ENCODE measurements around the gene TMEM132D.

GRCh38 chr12:129372348-129372747 is 531.5 kb downstream of the TMEM132D start:
- TF ChIP-seq CTCF (IDR thresholded peaks at IDR 0.05) (no peak), POLR2A (IDR thresholded peaks at IDR 0.05) (no peak)

Measured in body of pancreas (tissue), 4 donors.